Glutamatergic neuron (in vitro differentiated cells): ENCODE data around the gene EXOSC2. TPM values are rescaled to one million over a fixed set of nuclear protein-coding genes. Genes with fewer than 3 reads are reported as not detected.
A peak's percentile ranks its signal among the peaks of the same experiment; 100 is the strongest.

ENCODE experiments used
- DNase-seq: peaks from one replicate; pipeline ENCODE4 v3.0.0; 2022
- H3K27ac Mint-ChIP-seq: one replicate; pipeline ENCODE4 v1.8.0; 2020; ENCODE audit warnings: mild to moderate bottlenecking, mixed read lengths, inconsistent platforms; ENCODE audit not compliant: unreplicated experiment
- H3K27me3 Mint-ChIP-seq: one replicate; pipeline ENCODE4 v1.8.0; 2020; ENCODE audit warnings: mild to moderate bottlenecking, moderate library complexity, mixed read lengths, inconsistent platforms; ENCODE audit not compliant: unreplicated experiment
- H3K36me3 Mint-ChIP-seq: one replicate; pipeline ENCODE4 v1.8.0; 2020; ENCODE audit warnings: mild to moderate bottlenecking, mixed read lengths, inconsistent platforms; ENCODE audit not compliant: unreplicated experiment
- H3K4me1 Mint-ChIP-seq: one replicate; pipeline ENCODE4 v1.8.0; 2020; ENCODE audit warnings: mild to moderate bottlenecking, low read depth, mixed read lengths, inconsistent platforms; ENCODE audit not compliant: unreplicated experiment
- H3K4me3 Mint-ChIP-seq: one replicate; pipeline ENCODE4 v1.8.0; 2020; ENCODE audit warnings: mild to moderate bottlenecking, mixed read lengths, inconsistent platforms; ENCODE audit not compliant: unreplicated experiment
- H3K9me3 Mint-ChIP-seq: one replicate; pipeline ENCODE4 v1.8.0; 2020; ENCODE audit warnings: mild to moderate bottlenecking, moderate library complexity, mixed read lengths, inconsistent platforms; ENCODE audit not compliant: unreplicated experiment
- CTCF ChIP-seq: fragments of 200-600 bp; sonication (generic); IDR thresholded peaks from one replicate; pipeline ENCODE4 v1.5.0; 2021; ENCODE audit not compliant: partially characterized antibody, unreplicated experiment
- total RNA-seq: library from RNA; stranded (reverse); fragmentation: NEBNext Ultra II Directional; extraction: Animal tissue kit (Norgen Biotek cat#: 25700); gene quantifications from one replicate; pipeline ENCODE4 v1.2.1, GENCODE V29; 2021; ENCODE audit not compliant: unreplicated experiment

The EXOSC2 gene
- total RNA-seq, 1 donor from 2014 or later, result 43.3 TPM

GRCh38 chr9:130694205-130694604 lies 625 bp downstream of the EXOSC2 start:
- Mint-ChIP-seq H3K4me3 (peak overlapping the region; percentile 98), H3K36me3 (no peaks in the 10 kb centered on the region), H3K27me3 (peaks cover 8% of the 10 kb centered on the region), H3K9me3 (peaks cover 17% of the 10 kb centered on the region), H3K4me1 (peaks cover 21% of the 10 kb centered on the region), H3K27ac (peak overlapping the region; percentile 96)
- no peak for TF ChIP-seq CTCF
- DNase-seq, result no peak

- TF ChIP-seq CTCF, result no peak
- H3K9me3 Mint-ChIP-seq, result peaks cover 15% of the 10 kb centered on the region
- H3K27me3 Mint-ChIP-seq, result peaks cover 8% of the 10 kb centered on the region
- no peak for DNase-seq
- H3K27ac Mint-ChIP-seq, result no peak overlapping the region
- H3K4me1 Mint-ChIP-seq, result peaks cover 22% of the 10 kb centered on the region
- H3K36me3 Mint-ChIP-seq, result no peaks in the 10 kb centered on the region
- no peak overlapping the region for H3K4me3 Mint-ChIP-seq
Measured at GRCh38 chr9:130696139-130696650, 2.6 kb downstream of the EXOSC2 start.

GRCh38 chr9:130696996-130697395 lies 3.4 kb downstream of the EXOSC2 start:
- Mint-ChIP-seq H3K36me3 (no peaks in the 10 kb centered on the region), H3K27ac (no peak overlapping the region), H3K27me3 (peaks cover 8% of the 10 kb centered on the region), H3K4me3 (no peak overlapping the region), H3K4me1 (peaks cover 28% of the 10 kb centered on the region), H3K9me3 (peaks cover 15% of the 10 kb centered on the region)
- TF ChIP-seq CTCF, result no peak
- no peak for DNase-seq

- no peak overlapping the region for H3K4me3 Mint-ChIP-seq
- no peak for TF ChIP-seq CTCF
- no peak for DNase-seq
- peaks cover 16% of the 10 kb centered on the region for H3K4me1 Mint-ChIP-seq
- peaks cover 5% of the 10 kb centered on the region for H3K27me3 Mint-ChIP-seq
- H3K27ac Mint-ChIP-seq, result no peak overlapping the region
- peaks cover 5% of the 10 kb centered on the region for H3K36me3 Mint-ChIP-seq
- H3K9me3 Mint-ChIP-seq, result peaks cover 13% of the 10 kb centered on the region
Measured at GRCh38 chr9:130698514-130698913, 4.9 kb downstream of the EXOSC2 start.

GRCh38 chr9:130699047-130699446 lies 5.5 kb downstream of the EXOSC2 start:
- no peak for TF ChIP-seq CTCF
- Mint-ChIP-seq H3K4me3 (no peak overlapping the region), H3K27ac (no peak overlapping the region), H3K27me3 (peaks cover 3% of the 10 kb centered on the region), H3K4me1 (peaks cover 16% of the 10 kb centered on the region), H3K9me3 (peaks cover 13% of the 10 kb centered on the region), H3K36me3 (peaks cover 5% of the 10 kb centered on the region)
- DNase-seq, result no peak
